Hematopoietic multipotent progenitor cell treated with erythropoietin and hydrocortisone succinate and interleukin-3 and kit ligand, for 17 days (in vitro differentiated cells): ENCODE measurements around the gene RNF11.

ENCODE experiments used
- DNase-seq: peaks from one replicate; pipeline ENCODE4 v3.0.0-alpha.2; 2015; ENCODE audit warnings: low spot score

RNF11 gene

GRCh38 chr1:51297401-51298321 is 61.6 kb downstream of the RNF11 start:
- no peak for DNase-seq

GRCh38 chr1:51298322-51298705 is 62.2 kb downstream of the RNF11 start:
- DNase-seq, result no peak

- DNase-seq, result peak; percentile 63
Measured at GRCh38 chr1:51299185-51299885, 63.3 kb downstream of the RNF11 start.

- DNase-seq, result peak; percentile 73
Measured at GRCh38 chr1:51299981-51300670, 64.1 kb downstream of the RNF11 start.

GRCh38 chr1:51301152-51301843 is 65.2 kb downstream of the RNF11 start:
- no peak for DNase-seq

GRCh38 chr1:51301844-51302162 is 65.7 kb downstream of the RNF11 start:
- DNase-seq, result no peak

- no peak for DNase-seq
Measured at GRCh38 chr1:51302270-51302669, 66.2 kb downstream of the RNF11 start.

GRCh38 chr1:51302746-51303145 is 66.7 kb downstream of the RNF11 start:
- DNase-seq, result no peak

GRCh38 chr1:51303315-51303714 is 67.2 kb downstream of the RNF11 start:
- no peak for DNase-seq

GRCh38 chr1:51303751-51304251 is 67.7 kb downstream of the RNF11 start:
- peak; percentile 78 for DNase-seq

GRCh38 chr1:51304360-51304759 is 68.3 kb downstream of the RNF11 start:
- DNase-seq, result no peak

GRCh38 chr1:51305371-51305823 is 69.3 kb downstream of the RNF11 start:
- no peak for DNase-seq

GRCh38 chr1:51306950-51307349 is 70.9 kb downstream of the RNF11 start:
- DNase-seq, result no peak

GRCh38 chr1:51308636-51309035 is 72.6 kb downstream of the RNF11 start:
- no peak for DNase-seq

GRCh38 chr1:51309291-51309690 is 73.2 kb downstream of the RNF11 start:
- DNase-seq, result no peak

- DNase-seq, result no peak
Measured at GRCh38 chr1:51310871-51311613, 75.0 kb downstream of the RNF11 start.

- no peak for DNase-seq
Measured at GRCh38 chr1:51311826-51312225, 75.8 kb downstream of the RNF11 start.

GRCh38 chr1:51312718-51313117 is 76.6 kb downstream of the RNF11 start:
- no peak for DNase-seq

- DNase-seq, result no peak
Measured at GRCh38 chr1:51313268-51313852, 77.3 kb downstream of the RNF11 start.

GRCh38 chr1:51313961-51314777 is 78.1 kb downstream of the RNF11 start:
- DNase-seq, result no peak
